GDM1 (cell line): Measurements from ENCODE around the gene ARHGAP29.
A peak's percentile ranks its signal among the peaks of the same experiment; 100 is the strongest.

Experiments used
- DNase-seq: peaks from one replicate; lab custom pipeline; 2025; lab: John Stamatoyannopoulos, UW

Gene ARHGAP29

DNA sequence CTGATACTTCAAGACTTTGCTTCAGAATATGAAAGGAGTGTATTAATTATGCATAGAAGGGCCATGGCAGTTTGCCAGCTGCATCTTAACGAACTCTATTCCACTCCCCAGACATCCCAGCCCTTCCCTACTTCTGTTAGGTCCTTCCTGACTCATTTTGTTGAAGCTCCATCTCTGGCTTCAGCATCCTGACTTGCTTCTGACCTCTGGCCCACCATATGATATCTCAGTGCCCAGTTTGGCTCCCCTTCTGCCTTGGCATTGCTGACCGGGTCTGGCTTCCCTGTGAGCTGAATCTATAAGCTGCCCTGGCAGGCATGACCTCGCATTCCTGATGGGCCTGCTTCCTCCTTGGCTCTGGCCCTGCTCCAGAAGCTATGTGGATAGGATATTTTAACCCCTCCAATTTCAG, 27.6 kb upstream of the ARHGAP29 start:
- no peak for DNase-seq

DNA sequence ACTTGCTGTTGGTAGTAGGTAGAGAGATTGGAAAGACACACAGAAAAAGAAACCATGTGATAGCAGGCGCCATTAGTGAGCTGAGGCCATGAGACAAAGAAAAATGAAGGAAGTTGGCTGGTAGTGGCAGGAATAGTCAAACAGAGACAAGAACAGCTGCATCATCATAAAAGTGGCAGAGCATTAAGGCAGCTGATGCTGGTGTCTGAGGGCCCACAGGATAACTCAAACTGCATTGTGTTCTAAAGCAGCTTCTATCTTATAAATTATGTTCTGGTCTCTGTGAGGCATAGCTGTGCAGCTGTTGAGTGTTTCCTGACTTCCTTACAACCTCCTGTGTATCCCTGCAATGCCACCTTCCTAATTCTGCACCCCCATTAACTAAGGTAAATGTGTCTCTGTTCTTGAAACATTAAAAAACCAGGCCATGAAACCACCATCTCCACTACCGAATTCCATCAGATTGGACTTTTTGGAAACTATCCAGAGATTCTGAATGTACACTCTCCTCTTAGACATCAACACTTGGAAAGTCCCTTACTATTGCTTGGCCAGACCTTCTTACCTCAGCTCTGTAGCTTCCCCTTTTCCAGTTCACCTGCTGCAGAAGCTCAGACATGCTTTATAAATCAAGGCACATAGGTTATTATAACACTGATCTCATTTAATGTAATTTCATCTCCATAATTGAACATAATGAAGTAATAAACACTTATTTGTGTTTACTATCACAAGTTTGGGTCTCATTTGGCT, 23.4 kb upstream of the ARHGAP29 start:
- DNase-seq, result no peak

DNA sequence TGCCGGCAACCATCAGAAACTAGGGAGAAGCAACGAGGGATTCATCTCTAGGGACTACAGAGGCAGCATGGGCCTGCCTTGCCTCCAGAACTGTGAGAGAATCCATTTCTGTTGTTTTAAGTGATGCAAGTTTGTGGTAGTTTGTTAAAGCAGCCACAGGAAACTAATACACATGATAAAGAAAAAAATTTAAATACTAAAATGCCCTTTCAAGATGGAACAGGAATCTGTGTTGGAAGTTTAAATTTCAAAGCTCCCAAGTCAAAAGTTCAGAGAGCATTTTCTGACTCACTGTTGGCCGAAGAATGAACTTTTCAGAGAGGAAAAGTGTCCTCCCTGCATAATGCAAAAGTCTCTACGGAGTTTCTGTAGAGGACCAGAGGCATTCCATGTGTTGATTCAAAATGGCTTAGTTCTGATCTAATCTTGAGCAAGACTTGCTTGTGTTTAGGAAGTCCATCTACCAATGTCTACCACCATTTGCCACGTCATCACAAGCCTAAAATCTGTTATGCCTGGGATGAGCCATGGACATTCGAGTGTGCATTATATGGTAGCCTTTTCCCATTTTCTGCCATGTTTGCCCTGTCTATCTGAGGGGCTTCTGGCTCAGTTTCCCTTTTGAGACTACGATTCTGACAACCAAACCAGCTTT, 22.4 kb upstream of the ARHGAP29 start:
- DNase-seq, result no peak

DNA sequence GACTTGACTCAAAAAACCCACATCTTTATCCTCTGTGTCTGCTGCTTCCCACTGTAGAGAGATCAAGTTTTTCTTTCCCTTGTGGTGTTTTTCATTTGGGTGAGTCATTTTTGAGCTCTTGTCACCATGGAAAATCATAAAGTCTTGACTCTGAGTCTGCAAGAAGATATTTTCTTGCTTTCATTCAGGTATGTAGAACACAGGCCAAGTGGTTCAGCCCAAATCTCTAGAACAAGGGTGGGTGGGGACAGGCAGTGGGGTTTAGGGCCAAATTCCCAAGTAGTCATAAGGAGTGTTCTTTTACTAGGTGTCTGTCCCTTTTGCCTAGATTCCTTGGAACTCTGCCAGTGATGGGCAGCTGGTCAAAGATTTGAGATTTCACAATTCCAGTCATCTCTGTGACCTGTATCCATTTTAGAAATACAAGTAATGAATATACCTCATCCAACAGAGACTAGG, 21.5 kb upstream of the ARHGAP29 start:
- no peak for DNase-seq

DNA sequence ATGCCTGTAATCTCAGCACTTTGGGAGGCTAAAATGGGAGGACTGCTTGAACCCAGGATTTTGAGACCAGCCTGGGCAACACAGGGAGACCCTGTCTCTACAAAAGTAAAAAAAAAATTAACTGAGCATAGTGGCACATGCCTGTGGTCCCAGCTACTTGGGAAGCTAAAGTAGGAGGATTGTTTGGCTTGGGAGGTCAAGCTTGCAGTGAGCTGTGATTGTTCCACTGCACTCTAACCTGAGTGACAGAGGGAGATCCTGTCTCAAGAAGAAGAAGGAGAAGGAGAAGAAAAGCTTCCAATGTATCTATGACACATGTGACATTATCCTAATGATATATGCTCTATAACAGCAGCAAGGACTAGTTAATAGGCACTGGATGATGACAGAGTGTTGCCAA, 20.1 kb upstream of the ARHGAP29 start:
- DNase-seq, result no peak

DNA sequence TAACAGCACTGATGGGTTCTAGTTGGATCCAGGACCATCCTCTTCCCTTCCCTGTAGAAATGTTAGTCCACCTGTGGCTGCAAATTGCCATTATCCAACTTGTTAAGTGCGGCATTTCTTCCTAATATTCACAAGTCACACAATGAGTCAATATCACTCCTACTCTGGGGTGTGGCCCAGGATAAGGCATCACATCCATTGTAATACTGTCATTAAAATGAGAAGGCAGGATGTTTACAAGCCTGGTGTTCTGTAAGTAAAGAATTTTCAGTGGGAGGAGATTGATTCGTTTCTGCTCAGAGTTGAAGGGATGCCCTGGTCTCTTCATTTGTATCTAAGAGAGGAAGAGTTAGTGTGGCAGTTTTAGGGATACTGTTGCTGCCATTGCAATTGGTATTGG, 18.1 kb upstream of the ARHGAP29 start:
- DNase-seq, result no peak

DNA sequence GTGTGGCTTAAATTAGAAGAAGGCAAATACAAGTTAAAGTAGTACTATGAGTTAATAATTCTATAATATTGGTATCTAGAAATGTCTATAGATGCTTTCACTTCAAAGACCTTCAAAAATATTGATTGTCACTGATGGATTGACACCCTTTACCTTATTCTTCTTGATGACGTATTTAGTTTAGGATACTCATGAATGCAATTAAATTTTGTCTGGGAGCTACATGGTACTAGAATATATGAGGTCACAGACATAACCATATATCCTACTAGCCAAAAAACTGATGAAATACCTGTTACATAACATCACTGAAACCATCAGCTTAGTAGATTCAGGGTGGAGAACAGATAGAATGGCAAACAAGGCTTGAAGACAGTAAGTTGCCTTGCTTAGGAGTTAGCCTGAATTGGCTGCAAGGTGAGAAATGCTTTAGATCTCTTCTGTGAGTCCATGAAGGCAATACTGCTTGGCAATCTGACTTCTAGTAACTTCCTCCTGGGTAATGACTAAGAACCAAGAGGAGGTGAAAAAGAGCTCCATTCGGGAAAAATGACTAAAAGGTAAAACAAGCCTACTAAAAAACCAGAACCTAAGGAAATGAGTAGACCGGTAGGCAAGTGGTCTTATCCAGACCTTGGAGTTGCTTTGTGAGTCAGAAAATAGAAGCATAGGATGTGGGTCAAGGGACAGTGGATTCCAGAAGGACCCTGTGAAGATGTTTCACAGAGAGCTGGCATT, 16.9 kb upstream of the ARHGAP29 start:
- DNase-seq, result no peak

DNA sequence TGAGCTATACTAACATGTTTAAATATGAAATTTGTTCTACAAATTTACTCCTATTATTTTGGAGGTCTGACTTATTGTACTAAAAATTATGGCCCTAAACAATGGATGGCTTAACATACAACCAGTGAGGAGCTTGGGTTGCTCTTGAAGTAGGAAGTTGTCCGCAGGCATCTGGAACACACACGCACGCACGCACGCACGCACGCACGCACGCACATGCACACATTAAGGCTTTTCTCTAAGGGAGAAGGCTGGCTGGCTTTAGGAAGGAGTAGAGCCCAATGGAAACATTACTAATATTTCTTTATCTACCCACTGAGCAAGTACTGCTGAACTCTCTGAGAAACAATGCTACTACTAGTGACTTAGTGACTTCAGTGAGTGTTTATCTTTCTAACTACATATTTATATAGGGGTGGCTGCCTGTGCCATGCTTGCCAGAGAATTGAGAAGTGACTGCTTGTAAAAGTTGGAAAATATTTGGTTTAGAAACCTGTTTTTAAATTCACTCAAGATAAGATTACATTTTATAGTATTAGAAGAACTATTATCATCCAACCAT, 16.2 kb upstream of the ARHGAP29 start:
- DNase-seq, result no peak

DNA sequence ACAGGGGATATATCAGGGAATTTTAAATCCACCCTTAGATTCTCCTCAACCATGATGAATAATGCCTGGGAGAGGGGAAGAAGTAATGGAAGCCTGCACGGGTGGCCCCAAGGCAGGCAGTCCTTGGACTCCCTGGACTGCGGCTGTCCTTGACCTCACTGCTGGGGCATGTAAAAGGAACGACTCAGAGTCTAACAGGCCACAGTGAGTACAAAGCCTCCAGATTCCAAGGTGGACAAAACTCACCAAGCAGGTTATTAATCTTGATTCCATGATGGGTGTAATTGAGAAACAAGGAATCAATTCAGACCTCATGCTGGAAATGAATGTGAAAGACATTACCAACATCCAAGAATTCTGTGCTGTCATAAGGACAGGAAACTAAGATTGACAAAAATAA, 13.0 kb upstream of the ARHGAP29 start:
- no peak for DNase-seq

DNA sequence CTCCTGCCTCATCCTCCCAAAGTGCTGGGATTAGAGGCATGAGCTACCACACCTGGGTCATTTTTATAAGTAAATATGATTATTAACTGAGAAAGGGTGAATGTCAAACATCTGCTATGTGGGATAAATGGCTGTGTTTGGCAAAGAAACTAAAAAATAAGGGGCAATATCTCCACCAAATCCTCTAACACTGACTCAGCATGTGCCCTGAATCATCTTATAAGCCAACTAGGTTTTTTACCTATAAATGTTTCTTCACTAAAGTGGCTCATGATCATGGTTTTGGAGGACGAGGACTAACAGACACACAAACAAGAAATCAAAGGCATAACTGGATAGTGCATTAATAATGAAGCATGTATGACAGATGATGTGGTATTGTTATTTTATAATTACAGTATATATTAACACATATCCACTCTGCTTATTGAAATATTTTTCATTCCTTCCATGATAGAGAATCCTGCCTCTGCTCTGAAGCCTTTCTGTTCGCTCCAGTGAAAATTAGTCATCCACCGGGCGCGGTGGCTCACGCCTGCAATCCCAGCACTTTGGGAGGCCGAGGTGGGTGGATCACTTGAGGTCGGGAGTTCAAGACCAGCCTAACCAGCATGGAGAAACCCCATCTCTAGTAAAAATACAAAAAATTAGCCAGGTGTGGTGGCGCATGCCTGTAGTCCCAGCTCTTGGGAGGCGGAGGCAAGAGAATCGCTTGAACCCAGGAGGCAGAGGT, 11.7 kb upstream of the ARHGAP29 start:
- no peak for DNase-seq

DNA sequence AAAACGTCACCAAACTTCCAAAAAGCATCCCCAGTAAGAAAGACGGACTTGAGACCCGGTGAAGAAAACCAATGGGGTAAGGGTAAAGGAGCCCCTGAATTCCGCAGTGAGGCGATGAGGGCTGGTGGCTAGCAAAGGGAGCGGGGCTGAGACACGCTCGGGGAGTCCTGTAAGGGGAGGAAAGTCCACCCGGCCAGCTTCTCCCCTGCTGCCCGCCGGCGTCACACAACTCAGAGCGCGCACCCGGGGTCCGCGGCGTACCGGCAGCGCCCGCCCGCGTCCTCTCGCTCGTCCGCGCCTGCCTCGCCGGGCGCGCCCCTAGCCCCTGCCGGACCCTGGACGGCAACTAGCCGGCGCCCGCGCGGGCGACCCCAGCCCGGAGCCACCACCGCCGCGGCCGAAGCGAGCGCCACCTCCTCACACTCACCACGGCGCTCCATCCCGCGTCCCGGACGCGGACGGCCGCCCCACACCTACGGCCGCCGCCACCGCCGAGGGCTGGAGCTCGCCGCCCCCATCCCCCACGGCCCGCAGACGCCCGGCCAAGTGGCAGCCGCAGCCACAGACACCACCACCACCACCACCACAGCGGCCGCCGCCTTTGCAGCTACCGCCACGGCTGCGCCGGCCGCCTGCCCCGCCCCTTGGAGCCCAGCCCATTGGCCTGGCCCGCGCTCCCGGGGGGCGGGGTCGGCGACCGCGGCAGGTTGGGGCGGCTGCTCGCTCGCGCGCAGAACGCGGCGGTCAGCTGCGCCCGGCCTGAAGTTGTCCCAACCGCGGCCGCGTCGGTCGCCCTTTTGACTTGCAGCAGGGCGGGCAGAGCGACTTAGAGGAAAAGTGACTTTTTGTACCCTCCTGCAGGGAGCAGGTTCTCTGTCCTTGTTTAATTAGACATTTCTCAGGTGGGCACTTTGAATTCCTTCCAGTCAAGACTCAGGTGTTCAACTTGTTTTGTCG, 10.0 kb upstream of the ARHGAP29 start:
- peak; percentile 13 for DNase-seq

DNA sequence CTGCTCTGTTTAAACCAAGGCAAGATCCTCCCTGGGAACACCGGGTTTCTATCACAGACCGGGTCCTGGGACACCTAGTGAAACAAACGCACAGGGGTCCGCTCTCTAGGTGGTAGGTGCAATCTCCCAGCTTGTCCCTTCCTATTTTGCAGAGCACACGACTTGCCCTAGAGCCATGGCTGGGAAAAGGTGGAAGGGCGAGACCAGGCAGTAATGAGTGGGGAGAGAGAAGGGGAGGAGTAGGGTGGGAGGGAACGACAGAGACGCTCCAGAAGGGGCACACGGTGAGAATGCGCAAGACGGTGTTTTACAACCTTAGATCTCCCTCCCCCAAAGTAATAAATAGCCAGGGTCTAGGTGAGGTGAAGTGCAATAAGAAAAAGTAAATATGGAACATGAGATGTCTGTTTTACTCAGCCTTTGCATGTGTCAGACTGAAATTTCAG, 9.3 kb upstream of the ARHGAP29 start:
- no peak for DNase-seq

DNA sequence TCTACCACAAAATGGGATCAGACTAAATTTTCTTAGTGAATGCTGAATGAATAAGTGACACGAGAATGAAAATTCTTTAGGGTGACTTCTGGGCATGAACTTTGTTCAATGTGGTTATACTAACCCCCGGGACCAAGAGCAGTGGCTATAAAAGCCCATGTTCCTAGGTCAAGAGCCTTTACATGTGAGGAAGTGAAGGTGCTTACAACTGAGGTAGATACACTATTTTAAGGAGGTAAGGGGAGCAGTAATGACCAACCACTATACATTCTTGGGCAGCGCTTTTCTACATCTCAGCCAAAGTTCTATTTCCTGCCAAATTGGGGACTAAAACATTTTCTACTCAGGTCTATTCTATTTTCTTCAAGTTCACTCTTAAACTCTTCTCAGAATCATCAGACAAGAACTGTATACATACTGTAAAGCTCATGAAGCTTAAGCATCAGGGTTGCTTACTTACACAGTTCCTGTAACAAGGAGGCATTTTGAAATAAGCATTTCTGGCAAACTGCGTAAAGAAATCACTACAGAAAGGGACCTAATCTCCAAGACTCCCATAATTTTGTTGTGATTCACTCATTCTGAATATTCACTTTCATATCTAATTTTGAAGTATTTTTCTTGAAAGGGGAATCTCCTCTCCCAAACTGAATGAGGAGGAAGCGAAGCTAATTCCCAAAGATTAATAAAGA, 8.5 kb upstream of the ARHGAP29 start:
- DNase-seq, result no peak

DNA sequence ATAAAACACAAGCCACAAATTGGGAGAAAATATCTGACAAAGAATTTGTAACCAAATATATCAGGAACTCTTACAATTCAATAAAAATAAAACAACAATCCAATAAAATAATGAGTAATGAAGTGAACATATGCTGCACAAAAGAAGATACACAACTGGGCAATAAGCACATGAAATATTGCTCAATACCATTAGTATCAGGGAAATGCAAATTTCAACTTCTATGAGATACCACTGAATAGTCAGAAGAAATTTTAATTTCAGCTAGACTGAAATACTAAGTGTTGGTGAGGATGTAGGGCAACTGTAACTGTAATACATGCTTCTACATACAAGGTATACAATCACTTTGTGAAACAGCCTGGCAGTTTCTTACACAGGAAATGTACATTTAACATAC, 7.4 kb upstream of the ARHGAP29 start:
- no peak for DNase-seq

DNA sequence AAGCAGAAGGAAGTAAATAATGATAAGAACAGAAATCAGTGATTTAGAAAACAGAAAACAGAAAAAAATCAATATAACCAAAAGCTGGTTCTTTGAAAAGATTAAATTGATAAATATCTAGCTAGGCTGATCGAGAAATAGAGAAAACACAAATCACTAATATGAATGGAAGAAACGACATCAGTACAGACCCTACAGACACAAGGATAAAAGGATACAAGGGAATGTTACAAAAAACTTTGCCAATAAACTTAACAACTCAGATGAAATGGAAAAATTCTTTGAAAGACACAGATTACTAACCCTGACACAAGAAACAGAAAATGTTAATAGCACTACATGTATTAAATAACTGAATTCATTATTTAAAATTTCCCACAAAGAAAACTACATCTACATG, 6.3 kb upstream of the ARHGAP29 start:
- no peak for DNase-seq

DNA sequence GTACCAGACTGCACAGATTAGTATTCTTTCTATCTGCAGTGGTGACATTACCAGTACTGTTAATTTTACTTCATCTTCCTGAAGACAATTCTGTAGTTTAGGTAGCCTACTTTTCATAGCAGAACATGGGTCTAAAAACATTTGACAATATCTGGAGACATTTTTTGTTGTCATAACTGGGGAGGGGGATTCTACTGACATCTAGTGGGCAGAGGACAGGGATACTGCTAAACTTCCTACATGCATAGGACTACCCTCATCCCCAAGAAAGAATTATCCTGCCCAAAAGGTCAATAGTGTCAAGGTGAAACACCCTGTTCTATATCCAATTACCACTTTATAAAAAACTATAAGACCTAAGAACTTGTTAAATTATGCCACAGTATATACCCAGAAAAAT, 3.4 kb upstream of the ARHGAP29 start:
- peak; percentile 47 for DNase-seq

DNA sequence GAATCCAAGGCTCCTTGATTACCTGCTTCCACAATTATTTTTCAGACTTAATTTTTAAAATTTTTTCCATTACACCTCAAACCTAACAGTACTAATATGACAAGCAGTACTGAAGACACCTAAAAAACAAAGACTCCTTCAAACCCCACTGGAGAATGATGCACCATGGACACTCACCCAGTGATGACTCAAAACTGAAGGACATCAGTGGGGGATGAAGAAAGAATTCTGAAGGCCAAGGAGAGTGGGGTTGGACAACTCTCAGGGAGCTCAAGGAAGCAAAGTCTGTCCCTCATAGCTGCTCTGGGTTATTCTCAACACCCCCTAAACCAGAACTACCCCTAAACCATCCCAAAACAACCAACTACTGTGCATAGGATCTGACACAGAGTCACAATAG, 2.4 kb upstream of the ARHGAP29 start:
- DNase-seq, result no peak

DNA sequence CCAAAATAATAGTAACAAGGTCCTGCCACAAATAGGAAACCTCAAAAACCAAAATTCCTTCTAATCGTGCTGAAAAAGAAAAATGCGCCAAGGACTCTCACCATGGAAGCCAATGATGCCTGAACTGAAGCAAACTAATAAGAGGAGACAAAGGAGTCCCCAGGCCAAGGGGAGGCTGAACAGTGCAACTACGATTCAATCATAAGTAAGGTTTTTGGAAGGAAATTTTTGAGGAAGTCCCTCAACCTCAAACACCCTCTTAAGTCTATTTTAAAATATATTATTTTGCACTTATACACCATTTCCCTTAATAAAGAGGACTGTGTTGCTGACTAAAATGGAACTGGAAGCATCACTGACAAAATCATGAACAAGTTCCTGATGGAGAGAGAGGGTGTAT, 1.7 kb upstream of the ARHGAP29 start:
- no peak for DNase-seq

DNA sequence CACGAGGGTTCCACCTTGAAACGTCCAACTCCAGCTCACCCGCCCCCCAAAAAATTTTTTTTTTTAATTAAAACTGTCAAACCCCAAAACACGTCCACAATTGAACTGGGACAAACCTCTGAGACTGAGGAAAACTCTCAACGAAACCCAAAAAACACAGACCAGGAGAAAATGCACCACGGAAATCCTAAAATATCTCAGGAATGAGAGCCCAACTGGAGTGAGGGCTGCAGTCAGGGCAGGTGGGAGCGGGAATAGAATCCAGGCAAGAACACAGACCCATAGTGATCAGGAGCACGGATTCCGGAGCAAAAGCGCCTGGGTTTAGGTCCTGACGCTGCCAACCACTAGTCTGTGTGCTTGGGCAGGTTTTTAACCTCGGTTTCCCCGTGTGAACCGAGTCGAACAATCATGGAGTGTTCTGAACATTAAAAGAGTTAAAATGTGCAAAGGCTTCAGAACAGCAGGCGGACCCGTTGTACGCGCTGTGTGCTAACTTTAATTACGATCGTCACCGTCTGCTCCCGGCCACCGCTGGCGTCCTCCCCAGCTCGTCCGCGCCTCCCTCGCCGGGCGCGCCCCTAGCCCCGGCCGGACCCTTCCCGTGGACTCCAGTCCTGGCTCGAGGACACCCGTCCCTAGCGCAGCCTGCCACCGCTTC, 624 bp downstream of the ARHGAP29 start:
- no peak for DNase-seq

DNA sequence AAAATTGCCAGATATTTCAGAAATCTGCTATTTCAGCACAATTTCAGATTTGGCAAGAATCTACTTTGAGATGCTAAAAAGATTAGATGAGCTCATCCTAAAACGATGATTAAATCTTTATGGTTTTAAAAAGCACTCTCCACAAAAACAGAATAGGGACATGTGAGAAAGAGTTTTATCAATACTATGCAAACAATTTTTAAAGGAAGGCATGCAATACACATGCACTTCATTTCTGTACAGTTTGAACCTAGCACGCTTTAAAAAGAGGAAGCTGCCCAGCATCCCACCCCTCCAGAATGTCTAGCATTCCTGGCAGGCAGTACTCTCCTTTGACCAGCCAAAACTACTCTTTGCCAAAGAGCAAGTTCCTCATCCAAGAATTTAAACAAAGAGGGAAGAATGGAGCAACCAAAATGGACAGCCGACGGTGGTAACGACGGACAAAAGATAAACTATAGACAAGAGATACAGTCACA, 1.3 kb downstream of the ARHGAP29 start:
- DNase-seq, result no peak
